Camera-type eye (tissue), 1 donor: ENCODE data around the gene TAAR8. TPM values are rescaled to one million over a fixed set of nuclear protein-coding genes. Genes with fewer than 3 reads are reported as not detected.

ENCODE experiments used
- total RNA-seq: library from RNA; depleted of rRNA; stranded (reverse); fragments of >200 nt; gene quantifications from one replicate; pipeline ENCODE4 v1.2.3, GENCODE V29; 2014

The TAAR8 gene
- total RNA-seq: not detected

DNA sequence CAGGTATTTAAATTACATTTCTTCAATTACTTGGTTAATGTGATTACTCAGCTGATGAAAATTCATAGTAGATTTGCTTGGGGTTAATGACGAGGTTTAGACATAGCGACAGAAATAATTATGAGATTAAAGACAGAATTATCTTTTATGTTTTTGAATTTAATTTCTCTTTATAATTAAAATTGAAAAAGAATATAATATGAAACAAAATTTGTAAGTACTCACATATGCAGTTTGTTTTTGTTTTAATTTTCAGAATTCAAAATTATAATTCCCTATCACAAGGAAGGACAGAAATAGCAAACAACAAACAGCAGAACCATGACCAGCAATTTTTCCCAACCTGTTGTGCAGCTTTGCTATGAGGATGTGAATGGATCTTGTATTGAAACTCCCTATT, at the start of gene TAAR8:
TSS of gene TAAR8 (plus strand) at position 301 of the 400 bp plus-strand sequence. CDS start at position 322, 21 bp downstream.

GRCh38 chr6:132512638-132513632, 39.5 kb upstream of the TAAR8 start, which contains the start of gene STX7:
STX7 (minus strand) TSS chr6:132513116; CDS start chr6:132503530, 9,586 bp downstream.

GRCh38 chr6:132537977-132538376, 14.5 kb upstream of the TAAR8 start, which contains the start of gene TAAR9:
TAAR9 (plus strand) TSS chr6:132538277; CDS start chr6:132538290, 13 bp downstream.

GRCh38 chr6:132570221-132570777, 17.8 kb downstream of the TAAR8 start, which contains the start of gene TAAR6:
TAAR6 (plus strand) TSS chr6:132570322; CDS start chr6:132570322, 0 bp downstream.

GRCh38 chr6:132589454-132589853, 37.0 kb downstream of the TAAR8 start, which contains the start of gene TAAR5:
TAAR5 (minus strand) TSS chr6:132589741; CDS start chr6:132589686, 55 bp downstream.

Other genes starting within 250 kb of the TAAR8 start
- gene MOXD1, start 151.2 kb upstream of the TAAR8 start, total RNA-seq: 16.7 TPM
- 57.7 TPM for gene STX7, start 39.6 kb upstream of the TAAR8 start, total RNA-seq
- not detected for gene TAAR9, start 14.4 kb upstream of the TAAR8 start, total RNA-seq
- gene TAAR6, start 17.6 kb downstream of the TAAR8 start, total RNA-seq: not detected
- not detected for gene TAAR5, start 37.1 kb downstream of the TAAR8 start, total RNA-seq
- gene TAAR2, start 71.6 kb downstream of the TAAR8 start, total RNA-seq: not detected
- gene TAAR1, start 106.5 kb downstream of the TAAR8 start, total RNA-seq: not detected
- gene VNN1, start 161.4 kb downstream of the TAAR8 start, total RNA-seq: 0.82 TPM
- 9.0 TPM for gene VNN2, start 205.2 kb downstream of the TAAR8 start, total RNA-seq
- 14.8 TPM for gene SLC18B1, start 246.0 kb downstream of the TAAR8 start, total RNA-seq